ENCODE data around the gene ATRX.
"Not testable (repeated sequence)": the region's sequence is repeated elsewhere in the genome, so short reads cannot be mapped to it uniquely, and the experiment has no call there.

The ATRX gene

GRCh38 chrX:77731821-77732419 lies 54.1 kb downstream of the ATRX start:
- DNase-seq (ENCODE audit: low read depth): no peak

DNA sequence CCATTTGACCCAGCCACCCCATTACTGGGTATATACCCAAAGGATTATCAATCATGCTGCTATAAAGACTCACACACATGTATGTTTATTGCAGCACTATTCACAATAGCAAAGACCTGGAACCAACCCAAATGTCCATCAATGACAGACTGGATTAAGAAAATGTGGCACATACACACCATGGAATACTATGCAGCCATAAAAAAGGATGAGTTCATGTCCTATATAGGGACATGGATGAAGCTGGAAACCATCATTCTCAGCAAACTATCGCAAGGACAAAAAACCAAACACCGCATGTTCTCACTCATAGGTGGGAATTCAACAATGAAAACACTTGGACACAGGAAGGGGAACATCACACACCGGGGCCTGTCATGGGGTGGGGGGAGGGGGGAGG lies 59.9 kb downstream of the ATRX start:
- DNase-seq (ENCODE audit: low read depth): not testable (repeated sequence)

GRCh38 chrX:77723681-77724080 lies 62.3 kb downstream of the ATRX start:
- no peak for DNase-seq (ENCODE audit: low read depth)

- DNase-seq (ENCODE audit: low read depth): no peak
Measured at GRCh38 chrX:77719388-77719787, 66.6 kb downstream of the ATRX start.

DNA sequence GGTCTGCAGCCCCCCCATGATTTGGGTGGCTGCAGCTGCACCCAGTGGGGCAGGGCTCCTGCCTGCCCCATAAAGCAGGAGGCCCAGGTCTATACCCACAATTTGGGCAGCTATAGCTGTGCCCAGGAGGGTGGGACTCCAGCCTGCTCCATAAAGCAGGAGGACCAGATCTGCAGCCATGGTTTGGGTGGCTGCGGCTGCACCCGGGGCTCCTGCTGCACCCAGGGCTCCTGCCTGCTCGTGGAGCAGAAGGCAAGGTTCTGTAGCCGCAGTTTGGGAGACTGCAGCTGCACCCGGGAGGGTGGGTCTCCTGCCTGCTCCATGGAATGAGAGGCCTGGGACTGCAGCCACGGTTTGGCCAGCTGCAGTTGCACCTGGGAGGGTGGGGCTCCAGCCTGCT lies 81.1 kb downstream of the ATRX start:
- DNase-seq (ENCODE audit: low read depth): no peak

GRCh38 chrX:77698242-77698641 lies 87.8 kb downstream of the ATRX start:
- DNase-seq (ENCODE audit: low read depth): no peak

- DNase-seq (ENCODE audit: low read depth): no peak
Measured at GRCh38 chrX:77694491-77694890, 91.5 kb downstream of the ATRX start.

DNA sequence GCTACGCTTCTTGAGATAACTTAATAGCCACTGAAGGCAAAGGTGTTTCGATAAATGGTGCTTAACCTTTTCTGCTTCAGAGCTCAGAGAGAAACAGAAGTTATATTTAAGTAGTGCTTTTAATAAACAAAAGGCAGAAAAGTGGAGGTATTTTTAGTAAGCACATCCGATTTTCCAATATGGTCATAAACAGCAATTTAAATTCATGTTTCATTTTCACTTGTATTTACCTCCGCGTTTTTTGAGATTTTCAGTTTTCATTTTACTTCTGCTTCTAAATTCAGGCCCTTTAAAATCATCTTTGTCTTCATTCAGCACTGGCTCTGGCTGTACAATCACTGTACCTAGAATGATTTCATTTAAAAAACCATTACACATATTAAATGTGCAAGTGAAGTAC lies 92.4 kb downstream of the ATRX start:
- no peak for DNase-seq (ENCODE audit: low read depth)

- no peak for DNase-seq (ENCODE audit: low read depth)
Measured at GRCh38 chrX:77691916-77692315, 94.1 kb downstream of the ATRX start.

DNA sequence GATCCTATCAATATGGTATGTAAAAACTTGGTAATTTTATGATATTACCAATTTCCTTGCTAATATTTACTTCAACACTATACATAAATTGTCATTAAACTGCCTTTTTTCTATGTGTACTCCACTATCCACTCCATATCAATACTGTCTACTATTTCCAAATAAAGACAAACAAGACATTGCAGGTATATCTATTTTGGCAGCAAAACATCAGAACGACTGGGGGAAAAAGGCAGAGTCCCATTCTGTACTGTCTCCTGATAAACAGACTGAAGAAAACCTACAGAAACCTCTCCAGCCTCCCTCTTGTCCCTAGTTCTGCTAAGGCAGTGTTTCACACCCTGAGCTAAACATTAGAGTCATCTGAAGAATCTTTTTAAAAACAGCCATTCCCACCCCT lies 96.6 kb downstream of the ATRX start:
- DNase-seq (ENCODE audit: low read depth): no peak

DNA sequence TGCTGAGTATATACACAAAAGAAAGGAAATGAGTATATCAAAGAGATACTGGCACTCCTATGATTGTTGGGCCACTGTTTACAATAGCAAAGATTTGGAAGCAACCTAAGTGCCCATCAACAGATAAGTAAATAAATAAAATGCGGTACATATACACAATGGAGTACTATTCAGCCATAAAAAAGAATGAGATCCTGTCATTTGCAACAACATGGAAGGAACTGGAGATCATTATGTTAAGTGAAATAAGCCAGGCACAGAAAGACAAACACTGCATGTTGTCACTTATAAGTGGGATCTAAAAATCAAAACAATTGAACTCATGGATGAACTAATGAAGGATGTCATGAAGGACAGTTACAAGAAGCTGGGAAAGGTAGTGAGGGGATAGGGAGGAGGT lies 100.3 kb downstream of the ATRX start:
- DNase-seq (ENCODE audit: low read depth): not testable (repeated sequence)

DNA sequence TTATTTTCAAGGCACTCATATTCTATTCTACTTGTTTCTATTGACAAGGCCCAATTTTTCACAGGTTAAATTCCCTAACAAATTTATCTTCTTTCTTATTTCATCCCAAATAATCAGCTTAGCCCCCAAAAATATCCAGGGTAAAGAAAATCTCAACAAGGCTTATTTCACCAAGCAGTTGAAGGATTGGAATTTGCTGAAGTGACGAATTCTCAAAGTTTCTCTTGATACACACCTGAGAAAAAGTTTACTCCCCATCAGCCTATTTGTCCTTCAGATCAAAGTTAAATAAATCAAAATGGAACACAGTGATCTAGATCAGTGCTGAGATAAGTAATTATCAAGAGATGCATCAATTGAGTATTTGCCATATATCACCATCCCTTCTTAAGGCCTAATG lies 106.9 kb downstream of the ATRX start:
- DNase-seq (ENCODE audit: low read depth): no peak

- no peak for DNase-seq (ENCODE audit: low read depth)
Measured at GRCh38 chrX:77675986-77676385, 110.0 kb downstream of the ATRX start.

GRCh38 chrX:77668391-77669237 lies 117.4 kb downstream of the ATRX start:
- DNase-seq (ENCODE audit: low read depth): no peak

DNA sequence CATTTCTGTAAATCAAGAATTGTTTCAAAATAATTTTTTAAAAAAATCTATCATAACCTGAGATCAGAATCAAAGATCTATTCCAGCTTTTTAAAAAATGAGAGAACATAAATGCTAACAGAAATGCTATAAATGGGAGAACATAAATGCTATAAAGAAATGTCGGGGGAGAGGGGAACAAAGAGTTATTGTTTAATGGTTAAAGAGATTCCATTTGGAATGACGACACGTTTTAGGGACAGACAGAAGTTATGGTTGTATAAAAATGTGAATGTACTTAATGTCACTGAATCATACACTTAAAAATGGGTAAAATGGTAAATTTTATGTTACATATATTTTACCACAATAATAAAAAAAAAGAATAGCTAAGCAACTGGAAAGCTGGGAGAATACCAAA lies 127.1 kb downstream of the ATRX start:
- DNase-seq (ENCODE audit: low read depth): no peak

GRCh38 chrX:77652095-77652494 lies 133.9 kb downstream of the ATRX start:
- DNase-seq (ENCODE audit: low read depth): no peak

- DNase-seq (ENCODE audit: low read depth): no peak
Measured at GRCh38 chrX:77640702-77641101, 145.3 kb downstream of the ATRX start.

- DNase-seq (ENCODE audit: low read depth): no peak
Measured at GRCh38 chrX:77639820-77640219, 146.2 kb downstream of the ATRX start.

- no peak for DNase-seq (ENCODE audit: low read depth)
Measured at GRCh38 chrX:77638397-77638796, 147.6 kb downstream of the ATRX start.

DNA sequence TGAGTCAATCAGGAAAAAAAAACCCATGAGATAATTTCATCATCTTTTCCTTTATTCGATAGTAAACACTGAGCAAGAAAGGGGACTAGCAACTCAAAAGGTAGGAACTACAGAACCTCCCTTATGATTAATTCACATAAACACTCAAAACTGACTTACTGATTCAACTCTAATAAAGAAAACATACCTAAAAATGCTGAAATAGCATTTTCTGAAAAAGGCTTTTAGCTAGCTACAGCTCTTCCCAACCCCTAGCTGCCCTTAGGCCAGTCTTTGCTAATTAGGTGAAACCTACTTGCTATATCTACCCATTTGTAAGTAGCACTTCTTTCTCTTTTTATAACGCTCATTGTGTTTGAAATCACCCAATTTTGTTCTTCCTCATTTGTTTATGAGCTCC lies 150.6 kb downstream of the ATRX start:
- DNase-seq (ENCODE audit: low read depth): no peak

DNA sequence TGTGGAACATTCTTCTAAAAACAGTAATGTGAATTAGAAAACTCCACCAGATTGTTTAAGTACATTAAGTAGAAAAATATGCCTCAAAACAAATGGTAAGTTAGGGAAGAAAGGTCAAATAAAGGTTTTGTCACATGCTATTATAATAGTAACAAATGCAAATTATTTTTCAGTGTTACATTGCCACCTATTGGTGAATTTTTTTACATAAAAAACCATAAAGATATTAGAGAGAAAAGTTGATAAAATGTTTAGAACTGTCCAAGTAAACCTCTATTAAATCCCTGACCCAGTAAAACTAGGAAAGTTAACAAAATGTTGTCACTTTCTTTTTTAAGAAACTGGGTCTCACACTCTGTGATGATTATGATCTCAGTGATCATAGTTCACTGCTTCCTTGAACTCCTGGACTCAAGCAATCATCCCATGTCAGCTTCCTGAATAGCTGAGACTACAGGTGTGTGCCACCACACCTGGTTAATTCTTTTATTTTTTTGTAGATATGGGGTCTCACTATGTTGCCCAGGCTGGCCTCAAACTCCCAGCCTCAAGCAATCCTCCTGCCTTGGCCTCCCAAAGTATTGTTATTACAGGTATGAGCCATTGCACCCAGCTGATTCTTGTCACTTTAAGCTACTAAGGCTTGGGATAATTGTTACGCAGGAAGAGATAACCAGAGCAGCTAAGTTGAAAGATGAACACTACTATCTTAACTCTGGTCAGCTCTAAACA lies 157.6 kb downstream of the ATRX start:
- no peak for DNase-seq (ENCODE audit: low read depth)

DNA sequence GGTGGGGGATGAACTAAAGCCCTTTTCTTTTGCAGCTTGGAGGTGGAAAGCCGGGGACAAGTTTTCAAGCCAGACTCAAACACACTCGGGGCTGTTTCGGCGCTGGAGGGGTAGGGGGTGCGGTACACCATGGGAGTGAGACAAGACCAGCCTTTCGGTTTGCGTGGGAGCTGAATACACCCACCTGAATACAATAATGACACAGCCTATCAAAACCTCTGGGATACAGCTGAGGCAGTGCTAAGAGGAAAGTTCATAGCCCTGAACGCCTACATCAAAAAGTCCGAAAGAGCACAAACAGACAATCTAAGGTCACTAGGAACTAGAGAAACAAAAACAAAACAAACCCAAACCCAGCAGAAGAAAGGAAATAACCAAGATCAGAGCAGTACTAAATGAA lies 163.3 kb downstream of the ATRX start:
- no peak for DNase-seq (ENCODE audit: low read depth)

DNA sequence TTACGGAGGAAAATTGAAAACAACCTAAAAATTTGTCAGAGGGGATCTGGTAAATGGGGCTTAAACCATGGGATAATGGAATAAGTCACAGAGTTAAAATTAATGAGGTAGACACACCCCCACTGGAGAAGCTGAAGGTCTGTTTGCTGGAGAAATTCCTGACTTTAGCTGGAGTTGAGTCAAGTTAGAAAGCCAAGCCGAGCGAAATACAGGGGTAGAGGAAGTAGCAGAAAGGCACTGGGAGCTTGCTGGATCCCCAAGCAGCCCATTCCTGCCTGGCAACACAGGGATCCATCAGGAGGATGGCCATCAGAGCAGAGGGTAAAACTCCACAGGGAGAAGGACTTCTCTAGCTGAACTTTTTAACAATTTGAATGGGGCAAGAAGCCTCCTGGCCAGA lies 163.8 kb downstream of the ATRX start:
- no peak for DNase-seq (ENCODE audit: low read depth)

All from stimulated activated CD8-positive, alpha-beta memory T cell treated with anti-CD3 and anti-CD28 coated beads, Interleukin-12 subunit alpha, Interleukin-12 subunit beta, amount 100 ng/mL, for 4 hours (primary cell).